ENCODE data around the gene PRKCH. TPM values are rescaled to one million over a fixed set of nuclear protein-coding genes. Genes with fewer than 3 reads are reported as not detected.

PRKCH gene
- total RNA-seq, 1 experiment from 2014 or later, result 5.2 TPM

DNA sequence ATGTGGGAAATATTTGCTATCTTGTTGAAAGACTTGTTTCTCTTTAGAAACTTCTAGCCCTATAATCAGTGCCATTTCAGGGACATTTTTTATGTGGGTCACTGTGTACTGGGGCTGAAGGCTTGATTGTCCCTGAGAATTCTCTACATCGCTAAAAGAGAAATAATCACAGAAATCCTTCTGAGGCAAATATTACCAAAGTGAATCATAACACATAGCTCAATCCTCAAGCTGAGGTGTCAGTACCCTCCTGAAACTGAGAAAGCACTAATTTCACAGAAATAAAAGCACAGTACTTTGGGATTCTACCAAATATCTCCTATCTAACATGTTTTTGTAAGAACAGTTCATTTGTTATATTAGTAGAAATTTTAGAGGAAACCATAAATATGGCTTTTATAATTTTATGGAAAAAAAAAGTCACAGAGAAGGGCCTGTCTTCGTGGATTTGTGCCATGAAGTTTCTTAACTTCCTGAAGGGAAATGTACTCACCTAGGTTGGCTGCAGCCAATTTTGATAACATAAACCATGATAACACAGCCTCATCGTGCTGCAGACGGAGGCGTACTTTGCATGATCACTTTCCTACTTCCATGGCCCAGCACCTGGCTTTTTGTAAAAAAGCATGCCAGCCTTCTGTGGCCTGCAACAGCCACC lies 210.2 kb downstream of the PRKCH start:
- Histone ChIP-seq H3K79me1 (ENCODE audit: insufficient read depth, low read depth, low read length, poor library complexity, severe bottlenecking) (no peaks in the 10 kb centered on the region), H2BK20ac (ENCODE audit: low read depth, low read length, poor library complexity, severe bottlenecking) (no peak overlapping the region), H3K79me2 (ENCODE audit: insufficient read depth, low read length) (0 out of 2 replicates have a peak, but pooled peaks cover 1% of the 10 kb centered on the region), H4K91ac (ENCODE audit: insufficient read length, low read depth, low read length) (no peak overlapping the region), H4K8ac (replicated peaks; ENCODE audit: insufficient read length, low read depth, low read length) (no peak overlapping the region), H2AK5ac (ENCODE audit: insufficient read length, low read length) (no peak overlapping the region), H3T11ph (ENCODE audit: low read length) (no peak overlapping the region), H3K27ac (ENCODE audit: insufficient read length, low read depth, low read length) (no peak overlapping the region), H2BK5ac (ENCODE audit: insufficient read length, low read length) (no peak overlapping the region), H2BK15ac (ENCODE audit: low read depth, low read length) (no peak overlapping the region), H3K27me3 (ENCODE audit: insufficient read depth, low read length) (no peaks in the 10 kb centered on the region), H3K9me3 (ENCODE audit: control insufficient read depth, low read depth, low read length) (no peaks in the 10 kb centered on the region), H4K5ac (ENCODE audit: insufficient read length, low read depth, low read length) (no peak overlapping the region), H2AFZ (ENCODE audit: low read length) (no peak overlapping the region), H3K9ac (ENCODE audit: extremely low read depth, insufficient read length, low read length) (no peak overlapping the region), H2BK12ac (ENCODE audit: insufficient read length, low read depth, low read length) (no peak overlapping the region), H2BK120ac (ENCODE audit: low read depth, low read length, poor library complexity, severe bottlenecking) (no peak overlapping the region), H3K4me2 (ENCODE audit: insufficient read depth, insufficient read length, low read length) (no peak overlapping the region), H3K4me1 (ENCODE audit: insufficient read depth, low read length) (peaks cover 6% of the 10 kb centered on the region), H3K23ac (ENCODE audit: insufficient read length, low read depth, low read length) (no peak overlapping the region), H3K4ac (ENCODE audit: low read depth, low read length) (no peak overlapping the region), H3K56ac (ENCODE audit: insufficient read length, low read depth, low read length) (no peak overlapping the region), H3K23me2 (ENCODE audit: insufficient read length, low read depth, low read length, poor library complexity, severe bottlenecking) (no peaks in the 10 kb centered on the region), H3K14ac (ENCODE audit: insufficient read depth, low read length) (no peak overlapping the region), H3K18ac (ENCODE audit: insufficient read length, low read depth, low read length) (no peak overlapping the region), H4K20me1 (ENCODE audit: control insufficient read depth, insufficient read depth, insufficient read length) (no peaks in the 10 kb centered on the region)
- peaks cover 17 to 25% of the 10 kb centered on the region in 2 experiments for H3K4me1 Mint-ChIP-seq
- H3K4me3 Mint-ChIP-seq, result no peak overlapping the region
- no peaks in the 10 kb centered on the region for H3K36me3 Mint-ChIP-seq (ENCODE audit: insufficient read depth in 1 of 3, low read depth in 3 of 3)
- WGBS (ENCODE audit: extremely low coverage, insufficient read length, low lambda C conversion rate), result no CpG with 5 or more reads among the region's 5 CpGs
- TF ChIP-seq, protein P1, sequence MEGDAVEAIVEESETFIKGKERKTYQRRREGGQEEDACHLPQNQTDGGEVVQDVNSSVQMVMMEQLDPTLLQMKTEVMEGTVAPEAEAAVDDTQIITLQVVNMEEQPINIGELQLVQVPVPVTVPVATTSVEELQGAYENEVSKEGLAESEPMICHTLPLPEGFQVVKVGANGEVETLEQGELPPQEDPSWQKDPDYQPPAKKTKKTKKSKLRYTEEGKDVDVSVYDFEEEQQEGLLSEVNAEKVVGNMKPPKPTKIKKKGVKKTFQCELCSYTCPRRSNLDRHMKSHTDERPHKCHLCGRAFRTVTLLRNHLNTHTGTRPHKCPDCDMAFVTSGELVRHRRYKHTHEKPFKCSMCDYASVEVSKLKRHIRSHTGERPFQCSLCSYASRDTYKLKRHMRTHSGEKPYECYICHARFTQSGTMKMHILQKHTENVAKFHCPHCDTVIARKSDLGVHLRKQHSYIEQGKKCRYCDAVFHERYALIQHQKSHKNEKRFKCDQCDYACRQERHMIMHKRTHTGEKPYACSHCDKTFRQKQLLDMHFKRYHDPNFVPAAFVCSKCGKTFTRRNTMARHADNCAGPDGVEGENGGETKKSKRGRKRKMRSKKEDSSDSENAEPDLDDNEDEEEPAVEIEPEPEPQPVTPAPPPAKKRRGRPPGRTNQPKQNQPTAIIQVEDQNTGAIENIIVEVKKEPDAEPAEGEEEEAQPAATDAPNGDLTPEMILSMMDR (conservative IDR thresholded peaks at IDR 0.05), result no peak
- no peaks in the 10 kb centered on the region for H3K9me3 Mint-ChIP-seq
- H3K27ac Mint-ChIP-seq, result no peak overlapping the region
- no peaks in the 10 kb centered on the region for H3K27me3 Mint-ChIP-seq (ENCODE audit: low read depth)
- DNase-seq, result no peak
